K562 (cell line): Measurements from ENCODE around the gene HEATR1.

Source experiments
- ATF1 ChIP-seq, 2 experiments: fragments of 450-650 bp in 1 of 2; IDR thresholded peaks; 2 replicates each; pipeline ENCODE4 v1.6.1; 2016; ENCODE audit warnings: missing compliant biosample characterization in 1 of 2, missing genetic modification characterization in 1 of 2
- ATF2 ChIP-seq: sonication (generic); formaldehyde crosslinking; IDR thresholded peaks from 2 replicates; pipeline ENCODE4 v1.8.1; 2022; ENCODE audit warnings: missing genetic modification reagents
- CBX3 ChIP-seq, 2 experiments: IDR thresholded peaks; 1 replicate in 1 of 2; 2 replicates in 1 of 2; pipeline ENCODE4 v1.6.1; 2012; ENCODE audit warnings: inconsistent platforms in 2 of 2, low read length in 2 of 2, borderline replicate concordance in 1 of 2, control low read depth in 1 of 2
- EGR1 ChIP-seq: fragments of 450-650 bp; conservative IDR thresholded peaks from 2 replicates; pipeline ENCODE4 v1.6.1; 2017; ENCODE audit warnings: mild to moderate bottlenecking
- NR2C2 ChIP-seq, 2 experiments: fragments of 200-800 bp in 1 of 2; sonication (Bioruptor generic) in 1 of 2; sonication (generic) in 1 of 2; formaldehyde crosslinking in 1 of 2; IDR thresholded peaks; 2 replicates each; pipeline versions ENCODE4 v1.6.1 to v1.8.0; 2016 to 2022; ENCODE audit warnings: mild to moderate bottlenecking in 1 of 2, missing compliant biosample characterization in 1 of 2, missing genetic modification characterization in 1 of 2, missing genetic modification reagents in 1 of 2
- REST ChIP-seq, 2 experiments: fragments of 450-650 bp; formaldehyde crosslinking in 1 of 2; IDR thresholded peaks; 2 replicates each; pipeline versions ENCODE4 v1.4.0 to v1.6.1; 2014 to 2020; ENCODE audit warnings: mild to moderate bottlenecking in 2 of 2, borderline replicate concordance in 1 of 2, low read depth in 1 of 2
- SETDB1 ChIP-seq: IDR thresholded peaks from one replicate; pipeline ENCODE4 v1.6.1; 2012; ENCODE audit warnings: low read length, control low read depth, inconsistent platforms
- ZNF174 ChIP-seq: fragments of 250-450 bp; sonication (Bioruptor Pico); IDR thresholded peaks from 2 replicates; pipeline ENCODE4 v1.4.0; 2020; ENCODE audit warnings: mild to moderate bottlenecking
- ZNF324 ChIP-seq: fragments of 250-450 bp; sonication (Bioruptor Pico); IDR thresholded peaks from 2 replicates; pipeline ENCODE4 v1.4.0; 2020; ENCODE audit warnings: mild to moderate bottlenecking

- no peak for TF ChIP-seq ZNF324 (CRISPR knock-in tag)
- TF ChIP-seq ATF2 = no peak
- TF ChIP-seq ATF1 (CRISPR knock-in tag; IDR thresholded peaks at IDR 0.05) = no peak
- no peak for TF ChIP-seq ATF1 (tag; IDR thresholded peaks at IDR 0.05)
- TF ChIP-seq NR2C2 (CRISPR knock-in tag; IDR thresholded peaks at IDR 0.05) = no peak
- TF ChIP-seq NR2C2 (tag; IDR thresholded peaks at IDR 0.05) = no peak
- no peak for TF ChIP-seq EGR1
- TF ChIP-seq SETDB1 = no peak
- no peak for TF ChIP-seq CBX3 (IDR thresholded peaks at IDR 0.05; ENCODE audit: borderline replicate concordance in 1 of 2, low read length in 2 of 2)
- no peak for TF ChIP-seq REST (IDR thresholded peaks at IDR 0.05; ENCODE audit: borderline replicate concordance)
- no peak for TF ChIP-seq REST (CRISPR knock-in tag; IDR thresholded peaks at IDR 0.05; ENCODE audit: low read depth)
- TF ChIP-seq ZNF174 (CRISPR knock-in tag) = no peak
Measured at GRCh38 chr1:236558846-236559245, 45.5 kb downstream of the HEATR1 start.
